GM12801 (cell line): ENCODE data around the gene ERC2.

Experiments used
- TF ChIP-seq, protein P1 (sequence below): IDR thresholded peaks from one replicate; pipeline ENCODE4 v1.5.1; 2011; ENCODE audit warnings: control low read depth; ENCODE audit not compliant: insufficient read length; ENCODE audit errors: extremely low read depth

ERC2 gene

DNA sequence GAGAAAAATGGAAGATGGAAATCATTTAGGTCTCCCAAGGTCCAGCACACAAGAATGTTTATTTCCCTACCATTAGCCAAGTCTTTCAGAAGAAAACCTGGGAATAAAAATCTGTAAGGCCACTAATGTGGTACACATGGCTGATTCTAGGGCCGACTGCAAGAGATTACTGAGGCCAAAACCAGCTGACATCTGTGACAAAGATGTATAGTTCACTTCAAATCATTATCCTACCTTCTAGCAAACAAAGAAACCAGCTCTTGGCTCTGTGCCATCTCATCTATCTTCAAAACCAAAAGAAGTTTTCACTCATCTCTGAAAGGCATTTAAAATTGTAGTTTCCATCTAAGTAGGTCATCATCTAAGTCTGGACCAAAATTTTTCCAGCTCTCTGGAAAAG, 43.9 kb downstream of the ERC2 start:
- TF ChIP-seq, protein P1, sequence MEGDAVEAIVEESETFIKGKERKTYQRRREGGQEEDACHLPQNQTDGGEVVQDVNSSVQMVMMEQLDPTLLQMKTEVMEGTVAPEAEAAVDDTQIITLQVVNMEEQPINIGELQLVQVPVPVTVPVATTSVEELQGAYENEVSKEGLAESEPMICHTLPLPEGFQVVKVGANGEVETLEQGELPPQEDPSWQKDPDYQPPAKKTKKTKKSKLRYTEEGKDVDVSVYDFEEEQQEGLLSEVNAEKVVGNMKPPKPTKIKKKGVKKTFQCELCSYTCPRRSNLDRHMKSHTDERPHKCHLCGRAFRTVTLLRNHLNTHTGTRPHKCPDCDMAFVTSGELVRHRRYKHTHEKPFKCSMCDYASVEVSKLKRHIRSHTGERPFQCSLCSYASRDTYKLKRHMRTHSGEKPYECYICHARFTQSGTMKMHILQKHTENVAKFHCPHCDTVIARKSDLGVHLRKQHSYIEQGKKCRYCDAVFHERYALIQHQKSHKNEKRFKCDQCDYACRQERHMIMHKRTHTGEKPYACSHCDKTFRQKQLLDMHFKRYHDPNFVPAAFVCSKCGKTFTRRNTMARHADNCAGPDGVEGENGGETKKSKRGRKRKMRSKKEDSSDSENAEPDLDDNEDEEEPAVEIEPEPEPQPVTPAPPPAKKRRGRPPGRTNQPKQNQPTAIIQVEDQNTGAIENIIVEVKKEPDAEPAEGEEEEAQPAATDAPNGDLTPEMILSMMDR: no peak

GRCh38 chr3:56423661-56424099, 44.6 kb downstream of the ERC2 start:
- TF ChIP-seq, protein P1: no peak

DNA sequence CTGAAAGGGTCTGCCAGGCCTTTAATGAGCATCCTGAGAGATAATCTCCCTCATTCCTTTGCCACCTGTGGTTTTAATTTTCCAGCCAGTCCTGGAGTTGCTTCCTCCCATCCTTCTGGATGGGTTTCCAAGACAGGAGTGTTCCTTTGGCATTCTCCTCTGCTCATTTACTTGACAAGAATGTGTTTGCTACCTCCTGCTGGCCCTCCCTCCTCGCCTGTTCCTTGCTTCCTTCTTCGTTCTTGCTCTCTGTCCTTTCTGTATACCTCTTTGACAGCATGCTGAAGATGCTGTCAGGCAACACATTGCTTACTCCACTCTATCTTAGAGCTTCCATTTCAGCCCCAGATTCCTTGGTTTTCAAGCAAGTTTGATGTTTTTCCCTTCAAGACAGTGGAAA, 46.0 kb downstream of the ERC2 start:
- TF ChIP-seq, protein P1: no peak

- TF ChIP-seq, protein P1: no peak
Observed at GRCh38 chr3:56421205-56421604, 47.1 kb downstream of the ERC2 start.

DNA sequence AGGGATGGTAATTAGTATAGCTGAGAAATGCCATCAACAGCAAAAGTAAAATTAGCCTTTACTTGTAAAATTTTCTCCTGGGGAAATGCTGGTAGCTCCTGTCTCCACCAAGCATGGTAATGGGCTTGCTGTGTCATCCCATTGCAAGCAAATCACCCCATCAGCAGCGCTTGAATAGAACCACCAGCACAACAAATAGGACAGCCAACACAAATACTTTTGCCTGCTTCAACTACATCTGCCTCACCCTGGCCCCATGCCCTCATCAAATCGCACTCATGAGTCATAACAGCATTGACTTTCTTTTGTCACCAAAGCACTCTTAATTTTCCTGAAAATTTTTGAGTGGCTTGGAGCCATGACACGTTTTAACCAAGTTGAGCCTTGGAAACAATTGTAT, 52.6 kb downstream of the ERC2 start:
- TF ChIP-seq, protein P1: no peak

- TF ChIP-seq, protein P1: no peak
Observed at GRCh38 chr3:56413911-56414310, 54.4 kb downstream of the ERC2 start.

- TF ChIP-seq, protein P1: no peak
Observed at GRCh38 chr3:56411166-56411565, 57.1 kb downstream of the ERC2 start.

GRCh38 chr3:56410576-56410975, 57.7 kb downstream of the ERC2 start:
- TF ChIP-seq, protein P1: no peak
